Smooth muscle cell (in vitro differentiated cells): Measurements from ENCODE around the gene CFAP46. TPM values are rescaled to one million over a fixed set of nuclear protein-coding genes. Genes with fewer than 3 reads are reported as not detected.

Source experiments
- DNase-seq: peaks from one replicate; lab custom pipeline; 2025; ENCODE audit not compliant: unreplicated experiment; lab: John Stamatoyannopoulos, UW
- H2AFZ ChIP-seq: fragments of 200-600 bp; sonication (generic); 2 replicates; pipeline ENCODE4 v1.6.0; 2016; ENCODE audit warnings: antibody characterized with exemption, low read depth, mild to moderate bottlenecking
- H3F3A ChIP-seq: fragments of 200-600 bp; sonication (generic); 2 replicates; pipeline ENCODE4 v1.6.0; 2017; ENCODE audit warnings: antibody characterized with exemption, low read depth
- H3K27ac ChIP-seq: fragments of 200-600 bp; sonication (generic); 2 replicates; pipeline ENCODE4 v1.5.1; 2016; ENCODE audit warnings: low read depth, mild to moderate bottlenecking
- H3K27me3 ChIP-seq: fragments of 200-600 bp; sonication (generic); 2 replicates; pipeline ENCODE4 v1.6.1; 2016; ENCODE audit warnings: low read depth, mild to moderate bottlenecking
- H3K36me3 ChIP-seq: fragments of 200-600 bp; sonication (generic); 2 replicates; pipeline ENCODE4 v1.5.1; 2016; ENCODE audit warnings: low read depth
- H3K4me1 ChIP-seq: fragments of 200-600 bp; sonication (generic); 2 replicates; pipeline ENCODE4 v1.5.1; 2016; ENCODE audit warnings: low read depth
- H3K4me2 ChIP-seq: fragments of 200-600 bp; sonication (generic); 2 replicates; pipeline ENCODE4 v1.6.0; 2016; ENCODE audit warnings: mild to moderate bottlenecking
- H3K4me3 ChIP-seq: fragments of 200-600 bp; sonication (generic); 2 replicates; pipeline ENCODE4 v1.5.1; 2016; ENCODE audit warnings: mild to moderate bottlenecking
- H3K79me2 ChIP-seq: fragments of 200-600 bp; sonication (generic); 2 replicates; pipeline ENCODE4 v1.6.0; 2016; ENCODE audit warnings: low read depth, mild to moderate bottlenecking
- H3K9ac ChIP-seq: fragments of 200-600 bp; sonication (generic); 2 replicates; pipeline ENCODE4 v1.6.0; 2016; ENCODE audit warnings: low read depth
- H3K9me3 ChIP-seq: fragments of 200-600 bp; sonication (generic); replicated peaks from 2 replicates; pipeline ENCODE4 v1.5.1; 2016; ENCODE audit warnings: low read depth
- H4K20me1 ChIP-seq: fragments of 200-600 bp; sonication (generic); 2 replicates; pipeline ENCODE4 v1.6.0; 2016; ENCODE audit warnings: low read depth
- WGBS: methylation state at CpG from one replicate; pipeline ENCODE4 v1.1.7; 2016; ENCODE audit warnings: low lambda C conversion rate; 5-methylcytosine and 5-hydroxymethylcytosine counted together
- polyA plus RNA-seq: library from polyadenylated mRNA; unstranded; fragments of >200 nt; fragmentation: Nextera tagmentation; extraction: Ambion mirVana; gene quantifications from 2 replicates; pipeline ENCODE4 v1.2.1, GENCODE V29; 2016
- total RNA-seq: library from RNA; depleted of rRNA; stranded (reverse); fragments of >200 nt; gene quantifications from 2 replicates; pipeline ENCODE4 v1.2.3, GENCODE V29; 2014
- TF ChIP-seq, protein P1 (sequence below): fragments of 200-600 bp; sonication (generic); IDR thresholded peaks from 2 replicates; pipeline ENCODE4 v1.5.1; 2017; ENCODE audit warnings: borderline replicate concordance, mild to moderate bottlenecking, antibody characterized with exemption; ENCODE audit not compliant: insufficient read depth, poor library complexity, severe bottlenecking

Gene CFAP46
- total and polyA plus RNA-seq, 2 experiments from 2014 or later: 1.1 to 2.0 TPM

DNA sequence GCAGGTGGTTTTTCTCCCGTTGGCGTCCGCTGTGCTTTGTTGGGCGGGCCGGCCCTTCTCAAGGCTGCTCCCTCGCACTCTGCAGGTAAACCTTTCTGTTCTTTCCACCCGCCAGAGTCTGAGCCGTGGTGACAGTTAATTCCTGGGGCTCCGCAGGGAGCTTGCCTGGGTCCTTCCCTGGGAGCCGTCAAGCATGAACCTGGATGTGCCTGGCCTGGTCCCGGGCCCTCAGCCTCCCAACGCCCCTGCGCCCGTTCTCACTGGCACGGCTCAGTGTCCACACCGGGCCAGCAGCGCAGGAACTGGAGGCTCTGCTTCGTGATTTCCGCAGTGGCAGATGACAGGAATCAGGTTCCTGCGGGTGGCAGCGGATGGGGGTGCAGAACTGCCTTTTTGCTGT, 145.5 kb downstream of the CFAP46 start:
- 91% methylated on average over 21 of the region's 21 CpGs for WGBS
- H3K27me3 ChIP-seq: peaks cover 8% of the 10 kb centered on the region
- no peaks in the 10 kb centered on the region for H3K79me2 ChIP-seq
- no peak overlapping the region for H2AFZ ChIP-seq
- no peaks in the 10 kb centered on the region for H4K20me1 ChIP-seq
- H3K27ac ChIP-seq: no peak overlapping the region
- no peak overlapping the region for H3K9ac ChIP-seq
- no peaks in the 10 kb centered on the region for H3K4me1 ChIP-seq
- H3K4me2 ChIP-seq: no peak overlapping the region
- no peaks in the 10 kb centered on the region for H3F3A ChIP-seq
- no peak overlapping the region for H3K4me3 ChIP-seq
- H3K9me3 ChIP-seq: no peaks in the 10 kb centered on the region
- TF ChIP-seq, protein P1, sequence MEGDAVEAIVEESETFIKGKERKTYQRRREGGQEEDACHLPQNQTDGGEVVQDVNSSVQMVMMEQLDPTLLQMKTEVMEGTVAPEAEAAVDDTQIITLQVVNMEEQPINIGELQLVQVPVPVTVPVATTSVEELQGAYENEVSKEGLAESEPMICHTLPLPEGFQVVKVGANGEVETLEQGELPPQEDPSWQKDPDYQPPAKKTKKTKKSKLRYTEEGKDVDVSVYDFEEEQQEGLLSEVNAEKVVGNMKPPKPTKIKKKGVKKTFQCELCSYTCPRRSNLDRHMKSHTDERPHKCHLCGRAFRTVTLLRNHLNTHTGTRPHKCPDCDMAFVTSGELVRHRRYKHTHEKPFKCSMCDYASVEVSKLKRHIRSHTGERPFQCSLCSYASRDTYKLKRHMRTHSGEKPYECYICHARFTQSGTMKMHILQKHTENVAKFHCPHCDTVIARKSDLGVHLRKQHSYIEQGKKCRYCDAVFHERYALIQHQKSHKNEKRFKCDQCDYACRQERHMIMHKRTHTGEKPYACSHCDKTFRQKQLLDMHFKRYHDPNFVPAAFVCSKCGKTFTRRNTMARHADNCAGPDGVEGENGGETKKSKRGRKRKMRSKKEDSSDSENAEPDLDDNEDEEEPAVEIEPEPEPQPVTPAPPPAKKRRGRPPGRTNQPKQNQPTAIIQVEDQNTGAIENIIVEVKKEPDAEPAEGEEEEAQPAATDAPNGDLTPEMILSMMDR: no peak
- no peak for DNase-seq
- no peaks in the 10 kb centered on the region for H3K36me3 ChIP-seq

DNA sequence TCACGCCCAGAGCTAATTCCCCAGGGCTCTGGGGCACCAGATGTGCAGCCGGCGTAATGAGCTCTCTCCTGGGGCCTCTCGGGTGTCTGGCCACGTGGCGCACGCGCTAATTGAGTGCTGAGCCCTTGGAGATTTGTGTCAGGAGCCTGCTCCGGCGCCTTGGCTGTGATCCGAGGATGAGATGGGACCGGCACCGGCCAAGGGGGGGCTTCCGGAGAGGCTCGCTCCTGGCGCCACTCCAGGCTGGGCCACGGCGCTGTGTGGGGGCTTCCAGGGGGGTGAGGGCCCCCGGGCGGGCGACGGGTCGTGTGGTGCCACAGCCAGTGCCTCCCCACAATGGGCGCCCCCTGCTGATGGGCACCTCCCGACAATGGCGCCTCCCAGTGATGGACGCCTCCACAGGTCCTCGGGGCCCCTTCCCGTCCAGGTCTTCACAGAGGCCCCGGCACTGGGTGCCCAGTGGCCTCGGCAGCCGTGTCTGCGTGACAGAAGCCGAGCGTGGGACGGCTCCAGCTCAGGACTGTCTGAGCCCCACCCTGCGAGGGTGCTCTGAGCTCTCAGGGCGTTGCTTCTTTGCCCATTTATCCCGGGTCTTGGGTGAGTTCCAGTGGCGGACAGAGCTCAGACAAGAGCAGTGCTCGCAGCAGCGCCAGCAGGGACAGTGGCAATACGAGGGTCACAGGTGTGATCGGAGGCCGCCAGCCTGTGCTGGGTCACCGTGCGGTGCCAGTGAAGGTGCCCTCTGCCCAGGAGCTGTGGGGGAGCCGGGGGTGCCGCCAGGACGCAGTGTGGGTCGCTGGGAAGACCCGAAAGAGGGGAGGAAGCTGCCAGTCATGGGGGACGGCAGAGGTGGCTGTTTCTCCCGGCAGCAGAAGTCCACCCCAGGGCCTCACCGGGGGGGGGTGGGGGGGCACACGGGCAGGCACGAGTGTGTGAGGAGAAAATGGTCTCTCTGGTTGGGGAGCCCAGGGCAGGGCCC, 148.2 kb downstream of the CFAP46 start:
- Histone ChIP-seq H2AFZ (no peak overlapping the region), H3K4me2 (no peak overlapping the region), H3F3A (no peaks in the 10 kb centered on the region), H3K27me3 (peaks cover 30% of the 10 kb centered on the region), H3K36me3 (no peaks in the 10 kb centered on the region), H3K79me2 (no peaks in the 10 kb centered on the region), H3K4me1 (no peaks in the 10 kb centered on the region), H3K9ac (no peak overlapping the region), H3K9me3 (no peaks in the 10 kb centered on the region), H4K20me1 (no peaks in the 10 kb centered on the region), H3K4me3 (no peak overlapping the region), H3K27ac (no peak overlapping the region)
- TF ChIP-seq, protein P1: no peak
- WGBS: 89% methylated on average over 45 of the region's 57 CpGs
- no peak for DNase-seq

DNA sequence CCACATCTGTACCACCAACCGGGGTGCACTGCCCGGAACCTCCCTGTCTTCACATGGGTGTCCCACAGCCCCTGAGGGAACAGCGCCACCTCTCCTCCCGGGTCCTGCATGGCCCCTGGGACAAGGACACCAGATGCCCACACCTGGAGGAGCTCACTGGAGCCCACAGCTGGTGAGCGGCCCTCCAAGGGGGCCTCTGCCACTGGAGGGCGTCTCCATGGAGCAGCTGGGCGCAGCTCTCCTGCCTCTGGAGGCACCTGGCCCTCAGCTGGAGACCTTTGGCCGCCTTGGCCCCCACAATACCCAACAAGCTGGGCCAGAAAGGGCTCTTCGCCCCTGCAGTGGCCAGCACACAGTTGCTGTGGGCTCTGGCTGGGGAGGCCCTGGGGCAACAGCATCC, 149.2 kb downstream of the CFAP46 start:
- no peak overlapping the region for H3K4me3 ChIP-seq
- 91% methylated on average over 9 of the region's 9 CpGs for WGBS

More for the DNA sequence above, 149.2 kb downstream of the CFAP46 start:
- H3K9me3 ChIP-seq: no peaks in the 10 kb centered on the region
- H3K36me3 ChIP-seq: no peaks in the 10 kb centered on the region
- H3F3A ChIP-seq: no peaks in the 10 kb centered on the region
- no peak overlapping the region for H3K4me2 ChIP-seq
- TF ChIP-seq, protein P1: no peak
- no peak overlapping the region for H3K27ac ChIP-seq
- no peaks in the 10 kb centered on the region for H3K4me1 ChIP-seq
- peaks cover 5% of the 10 kb centered on the region for H4K20me1 ChIP-seq
- H2AFZ ChIP-seq: no peak overlapping the region
- no peaks in the 10 kb centered on the region for H3K79me2 ChIP-seq
- DNase-seq: no peak
- H3K27me3 ChIP-seq: peaks cover 39% of the 10 kb centered on the region
- H3K9ac ChIP-seq: no peak overlapping the region
